Brain pericyte (primary cell): ENCODE data around the gene MARCKSL1.
A peak's percentile ranks its signal among the peaks of the same experiment; 100 is the strongest.

Experiments used
- DNase-seq: peaks from one replicate; pipeline ENCODE4 v3.0.0-alpha.2; 2012; ENCODE audit warnings: low read depth, low spot score

Gene MARCKSL1

DNA sequence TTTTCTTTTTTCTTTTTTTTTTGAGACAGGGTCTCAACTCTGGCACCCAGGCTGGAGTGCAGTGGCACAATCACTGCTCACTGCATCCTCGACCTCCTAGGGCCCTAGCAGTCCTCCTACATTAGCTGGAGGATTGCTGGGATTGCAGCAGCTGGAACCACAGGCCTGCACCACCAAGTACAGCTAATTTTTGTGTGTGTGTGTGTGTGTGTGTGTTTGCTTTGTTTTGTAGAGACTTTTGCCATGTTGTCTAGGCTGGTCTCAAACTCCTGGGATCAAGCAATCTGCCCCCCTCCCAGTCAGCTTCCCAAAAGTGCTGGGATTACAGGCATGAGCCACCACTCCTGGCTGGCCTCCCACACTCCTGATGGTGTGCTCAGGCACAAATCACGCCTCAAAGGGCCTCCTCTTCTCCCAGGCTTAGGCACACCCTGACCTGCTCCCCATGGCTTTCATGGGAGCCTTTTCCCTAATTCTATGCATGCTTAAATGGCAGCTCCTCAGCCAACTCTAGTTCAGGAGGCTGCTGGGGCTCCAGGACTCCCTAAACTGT lies 16.9 kb upstream of the MARCKSL1 start:
- no peak for DNase-seq

DNA sequence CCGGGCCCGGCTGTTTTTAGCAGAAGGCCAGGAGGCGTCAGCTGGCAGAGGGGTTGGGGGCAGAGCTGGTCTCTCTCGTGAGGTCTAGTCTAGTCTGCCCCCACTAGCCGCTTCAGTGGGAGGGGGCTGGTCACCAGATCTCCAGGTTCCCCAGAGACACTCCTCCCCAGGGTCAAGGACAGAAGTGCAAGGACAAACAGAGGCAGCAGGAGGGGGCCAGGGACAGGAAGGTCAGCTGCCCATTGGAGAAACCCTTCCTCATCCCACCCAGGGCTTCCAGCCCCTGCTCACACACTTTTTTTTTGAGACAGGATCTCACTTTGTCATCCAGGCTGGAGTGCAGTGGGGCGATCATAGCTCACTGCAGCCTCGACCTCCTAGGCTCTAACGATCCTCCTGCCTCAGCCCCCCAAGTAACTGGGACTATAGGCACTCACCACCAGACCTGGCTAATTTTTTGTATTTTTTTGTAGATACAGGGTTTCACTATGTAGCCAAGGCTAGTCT lies 16.3 kb upstream of the MARCKSL1 start:
- DNase-seq: no peak

DNA sequence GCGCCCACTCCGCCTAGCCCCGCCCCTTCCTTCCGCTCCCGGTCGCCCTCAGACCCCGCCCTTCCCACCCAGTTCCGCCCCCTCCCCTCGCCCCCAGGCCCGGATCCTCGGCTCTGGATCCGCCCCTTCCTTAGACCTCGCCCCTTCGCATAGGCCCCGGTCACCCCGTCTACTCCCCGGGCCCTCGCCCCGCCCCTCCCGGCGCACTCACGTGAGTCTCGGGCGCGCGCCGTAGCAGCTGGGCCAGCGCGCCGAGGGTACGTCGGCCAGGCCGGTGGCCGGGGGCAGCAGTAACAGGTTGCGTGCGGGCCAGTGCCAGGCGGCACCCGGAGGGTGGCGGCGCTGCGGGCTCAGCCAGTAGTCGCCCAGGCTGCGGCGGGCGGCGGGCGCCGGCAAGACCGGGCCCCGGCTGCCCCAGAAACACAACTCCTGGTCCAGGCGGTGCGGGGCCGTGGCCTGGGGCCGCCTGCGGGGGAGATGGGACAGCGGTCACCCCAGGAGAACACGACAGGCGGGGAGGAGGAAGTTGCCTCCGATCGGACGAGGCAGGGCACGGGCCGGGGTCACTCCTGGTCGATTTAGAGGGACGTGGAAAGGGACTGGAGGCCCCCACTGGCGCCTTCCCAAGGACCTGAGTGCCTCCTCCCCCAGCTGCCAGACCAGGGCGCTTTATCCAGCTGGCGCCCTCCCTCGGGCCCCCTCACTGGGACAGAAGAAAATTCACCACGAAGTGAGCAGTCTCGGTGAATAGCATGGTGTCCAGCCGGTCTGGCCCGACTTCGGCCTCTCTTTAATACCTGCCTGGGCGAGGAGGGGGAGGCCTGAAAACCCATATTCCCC lies 15.6 kb upstream of the MARCKSL1 start:
- DNase-seq: peak; percentile 69

GRCh38 chr1:32350785-32351398 lies 14.9 kb upstream of the MARCKSL1 start:
- DNase-seq: no peak

DNA sequence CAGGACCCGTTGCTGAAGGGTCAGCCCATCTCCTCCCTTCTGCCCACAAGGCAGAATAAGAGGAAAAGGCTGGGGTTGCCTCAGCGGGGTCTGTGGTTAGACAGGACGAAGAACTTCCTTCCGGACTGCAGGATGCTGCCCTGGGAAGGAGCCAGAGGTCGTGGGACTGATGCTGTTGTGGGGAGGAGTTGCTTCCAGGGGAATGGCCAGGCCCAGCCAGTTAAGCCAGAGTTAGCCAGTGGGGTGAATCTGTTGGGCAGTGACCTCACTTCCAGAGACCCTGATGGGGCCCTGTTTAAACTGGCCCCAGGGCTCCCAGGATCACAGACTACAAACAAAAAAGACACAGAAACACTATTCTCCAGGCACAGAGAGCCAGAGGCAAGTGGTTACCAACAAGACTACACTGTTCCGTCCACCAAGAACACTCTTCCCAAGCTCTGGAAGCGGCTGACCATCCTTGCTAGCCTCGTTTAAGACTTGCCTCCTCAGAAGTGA lies 13.2 kb upstream of the MARCKSL1 start:
- peak; percentile 81 for DNase-seq

GRCh38 chr1:32346532-32347157 lies 10.6 kb upstream of the MARCKSL1 start:
- no peak for DNase-seq

DNA sequence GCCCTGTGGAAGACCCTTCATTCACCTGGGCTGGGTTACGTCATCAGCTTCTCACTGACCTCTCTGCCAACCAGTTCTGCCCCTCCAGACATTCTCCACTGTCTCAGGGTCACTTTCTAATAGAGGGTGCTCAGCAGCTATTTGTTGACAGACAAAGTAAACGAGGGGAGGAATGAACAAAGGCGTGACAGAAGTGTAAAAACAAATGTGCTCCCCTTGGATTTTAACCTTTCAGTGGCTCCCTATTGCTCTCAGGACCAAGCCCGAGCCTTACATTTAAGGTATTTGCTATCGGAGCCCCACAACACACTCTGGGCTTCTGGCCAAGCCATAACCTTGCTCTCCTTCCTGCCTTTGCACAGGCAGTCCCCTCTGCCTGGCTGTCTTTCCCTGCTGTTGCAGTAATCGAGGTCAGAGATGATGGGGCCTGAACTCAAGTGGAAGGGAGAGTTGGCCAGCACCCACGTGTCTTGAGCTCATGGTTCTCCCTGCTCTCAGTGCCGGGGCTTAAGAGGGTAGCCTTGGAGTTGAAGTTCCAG lies 9.3 kb upstream of the MARCKSL1 start:
- DNase-seq: no peak

GRCh38 chr1:32342704-32343103 lies 6.7 kb upstream of the MARCKSL1 start:
- DNase-seq: no peak

- DNase-seq: no peak
Measured at GRCh38 chr1:32341971-32342370, 5.9 kb upstream of the MARCKSL1 start.

DNA sequence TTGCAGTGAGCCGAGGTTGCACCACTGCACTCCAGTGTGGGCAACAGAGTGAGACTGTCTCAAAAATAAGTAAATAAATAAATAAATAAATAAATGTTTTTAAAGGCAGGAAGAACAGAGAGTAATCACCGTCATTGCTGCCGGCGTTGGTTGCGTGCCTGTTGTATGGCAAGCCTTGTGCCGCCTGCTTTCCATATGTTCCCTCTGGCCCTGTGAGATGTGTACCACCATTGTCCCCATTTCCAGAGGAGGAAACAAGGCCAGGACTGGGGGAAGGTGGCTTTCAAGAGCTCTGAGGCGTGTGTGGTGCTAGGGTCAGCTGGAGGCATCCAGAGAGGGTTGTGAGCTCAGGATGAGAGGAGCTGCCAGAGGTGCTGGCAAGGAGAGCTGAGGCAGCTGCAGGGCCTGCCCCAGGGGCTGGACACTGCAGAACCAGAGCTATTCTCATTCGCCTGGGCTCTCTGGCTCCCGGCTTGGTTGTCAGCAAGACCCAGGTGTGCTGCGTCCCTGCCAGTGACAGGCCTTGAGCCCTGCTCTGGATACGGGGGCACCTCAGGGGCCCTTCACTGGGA lies 5.2 kb upstream of the MARCKSL1 start:
- no peak for DNase-seq

GRCh38 chr1:32339363-32339978 lies 3.4 kb upstream of the MARCKSL1 start:
- DNase-seq: no peak

DNA sequence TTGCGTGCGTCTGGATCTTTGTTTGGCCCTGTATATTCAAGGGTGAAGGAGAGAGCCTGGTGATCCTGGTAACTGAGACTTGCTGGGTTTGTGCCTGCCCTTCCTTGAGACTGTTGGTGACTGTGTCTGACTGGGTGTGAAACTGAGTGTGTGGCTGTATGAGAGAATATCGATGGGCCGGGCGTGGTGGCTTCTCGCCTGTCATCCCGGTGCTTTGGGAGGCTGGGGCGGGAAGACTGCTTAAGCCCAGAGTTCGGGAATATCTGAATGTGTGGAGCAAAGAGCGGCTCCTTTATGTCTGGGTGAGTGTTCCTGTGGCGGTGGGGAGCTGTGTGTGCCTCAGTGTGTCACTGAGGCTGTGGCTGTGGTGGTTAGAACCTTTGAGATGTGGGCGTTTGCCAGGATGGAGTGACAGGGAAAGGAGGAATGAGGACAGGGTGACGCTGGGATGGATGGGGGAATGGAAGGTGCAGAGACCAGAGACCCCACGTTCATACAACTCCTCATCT lies 2.7 kb upstream of the MARCKSL1 start:
- DNase-seq: no peak

DNA sequence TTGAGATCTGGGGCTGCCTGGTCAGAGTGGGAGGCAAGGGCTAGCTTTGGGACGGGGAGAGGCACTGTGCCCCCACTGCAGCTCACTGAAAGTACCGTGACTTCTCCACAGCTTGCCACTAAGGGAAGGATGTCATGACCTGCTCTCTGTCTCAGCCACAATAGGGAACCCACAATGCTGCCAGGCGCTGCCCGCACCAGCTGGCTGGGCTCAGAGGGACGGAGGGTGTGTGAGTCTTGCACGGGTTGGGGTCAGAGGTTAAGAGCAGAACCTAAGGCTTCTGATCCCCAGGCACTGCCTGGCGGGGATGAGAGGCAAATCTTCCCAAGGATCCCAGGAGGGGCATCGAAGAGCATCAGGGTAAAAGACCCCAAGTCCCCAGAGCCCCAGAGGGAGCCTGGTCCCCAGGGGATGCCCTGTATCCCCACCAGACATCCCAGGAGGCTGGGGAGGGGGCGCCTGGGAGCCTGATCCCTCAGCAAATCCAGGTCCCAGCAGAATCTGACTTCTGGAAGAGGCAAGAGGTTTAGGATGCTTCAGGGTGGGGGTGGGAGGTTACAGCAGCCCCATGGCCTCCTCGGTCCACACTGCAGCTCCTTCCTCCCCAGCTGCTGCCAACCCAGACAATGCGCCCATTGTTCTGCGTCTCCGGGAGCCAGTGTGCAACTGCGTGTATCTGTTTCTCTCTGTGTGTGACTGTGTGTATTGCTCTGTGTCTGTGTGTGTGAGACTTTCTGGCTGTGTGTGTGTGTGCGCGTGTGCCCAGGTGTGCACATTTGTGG lies 2.0 kb upstream of the MARCKSL1 start:
- no peak for DNase-seq

DNA sequence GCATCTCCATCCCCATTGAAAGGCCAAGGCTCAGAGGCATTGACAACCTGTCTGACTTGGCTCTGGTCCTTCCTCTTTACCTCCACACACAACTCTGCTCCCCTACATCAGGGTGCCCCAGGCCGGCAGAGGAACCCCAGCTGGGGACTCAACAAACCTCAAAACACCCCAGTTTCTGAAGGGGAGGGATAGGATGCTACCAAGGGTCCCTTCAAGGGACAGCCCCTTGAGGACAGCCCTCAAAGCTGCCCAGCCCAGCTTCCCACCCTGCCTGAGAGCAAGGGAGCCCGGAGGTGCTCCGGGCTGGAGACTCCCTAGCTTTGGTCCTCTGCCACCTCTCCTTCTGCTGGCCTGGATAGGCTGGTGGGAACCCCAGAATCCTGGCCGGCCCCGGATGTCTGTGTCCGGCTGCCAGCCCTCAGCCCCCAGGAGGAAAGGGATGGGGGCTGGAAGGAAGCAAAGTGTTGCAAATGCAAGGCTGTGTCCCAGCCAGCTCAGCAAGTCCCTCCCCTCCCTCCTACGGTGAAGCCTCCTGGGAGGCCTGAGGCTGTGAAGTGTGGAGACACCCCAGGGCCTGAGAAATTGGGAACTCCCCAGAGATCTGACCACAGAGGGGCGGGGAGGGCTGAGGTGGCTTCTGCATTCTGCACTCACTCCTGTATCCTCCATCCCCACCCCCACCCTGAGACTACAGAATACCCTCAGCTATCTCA lies 1.1 kb upstream of the MARCKSL1 start:
- DNase-seq: no peak

- DNase-seq: no peak
Measured at GRCh38 chr1:32336591-32336932, 529 bp upstream of the MARCKSL1 start.

DNA sequence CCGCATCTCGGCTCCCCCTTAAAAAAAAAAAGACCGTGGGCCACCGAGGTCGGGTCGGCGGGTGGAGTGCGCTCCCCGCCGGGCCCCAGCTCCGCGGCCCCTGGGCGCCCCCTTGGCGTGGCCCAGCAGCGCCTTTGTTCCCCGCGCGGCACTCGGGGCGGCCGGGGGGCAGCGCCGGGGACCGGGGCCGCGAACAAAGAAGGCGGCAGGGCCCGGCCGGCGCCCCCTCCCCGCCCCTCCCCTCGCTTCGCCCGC lies 571 bp downstream of the MARCKSL1 start:
- no peak for DNase-seq

DNA sequence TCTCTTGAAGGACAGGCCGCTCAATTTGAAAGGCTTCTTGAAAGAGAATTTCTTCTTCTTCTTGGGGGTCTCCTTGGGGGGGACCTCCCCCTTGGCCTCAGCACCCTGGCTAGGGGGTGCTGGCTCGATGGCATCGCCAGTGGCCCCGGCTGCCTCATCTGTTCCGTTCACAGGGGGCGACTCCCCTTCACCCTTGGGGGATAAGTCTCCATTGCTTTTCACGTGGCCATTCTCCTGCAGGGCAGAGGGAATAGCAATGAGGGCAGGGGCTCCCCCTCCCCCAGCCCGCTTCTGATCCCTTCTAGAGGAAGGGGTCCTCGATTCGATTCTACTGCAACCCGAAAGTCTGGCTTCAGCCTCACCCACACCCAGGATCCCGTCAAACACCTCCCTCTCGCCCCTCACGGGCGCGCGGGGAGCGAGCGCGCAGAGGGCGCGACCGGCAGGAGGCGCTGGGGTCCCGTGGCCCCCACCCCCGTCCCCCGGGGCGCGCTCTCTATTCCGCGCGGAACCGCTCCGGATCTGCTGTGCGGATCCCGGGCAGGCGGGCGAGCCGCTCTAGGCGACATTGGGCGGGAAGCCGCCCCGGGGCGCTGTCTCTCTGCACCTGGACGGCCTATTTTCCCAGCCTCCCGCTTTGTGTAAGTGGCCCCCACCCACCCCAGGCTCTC lies 1.0 kb downstream of the MARCKSL1 start:
- DNase-seq: no peak

GRCh38 chr1:32334274-32334861 lies 1.7 kb downstream of the MARCKSL1 start:
- DNase-seq: no peak
